CD14-positive monocyte (primary cell): Measurements from ENCODE around the gene MND1. TPM values are rescaled to one million over a fixed set of nuclear protein-coding genes. Genes with fewer than 3 reads are reported as not detected.
A peak's percentile ranks its signal among the peaks of the same experiment; 100 is the strongest.

ENCODE experiments used
- DNase-seq, 3 donors: peaks; one replicate each; pipeline ENCODE4 v3.0.0-alpha.2; 2011 to 2022
- H2AFZ ChIP-seq: 2 replicates; pipeline ENCODE4 v1.6.0; 2012; ENCODE audit warnings: mild to moderate bottlenecking, low read depth, low read length, inconsistent platforms; ENCODE audit not compliant: insufficient read depth, poor library complexity, severe bottlenecking
- H3K27ac ChIP-seq, 2 donors: 1 replicate in 1 of 2; 2 replicates in 1 of 2; pipeline ENCODE4 v1.5.1; 2012 to 2013; ENCODE audit warnings: low read length in 2 of 2, control low read depth in 1 of 2, inconsistent platforms in 1 of 2, low read depth in 1 of 2, mild to moderate bottlenecking in 1 of 2
- H3K27me3 ChIP-seq, 2 donors: one replicate each; pipeline versions ENCODE4 v1.6.0 to v1.6.1; 2011 to 2013; ENCODE audit warnings: low read length in 2 of 2; ENCODE audit not compliant: control insufficient read depth in 2 of 2, insufficient read depth in 2 of 2
- H3K36me3 ChIP-seq, 2 donors: replicated peaks in 1 of 2; 1 replicate in 1 of 2; 2 replicates in 1 of 2; pipeline versions ENCODE4 v1.5.1 to v1.6.1; 2012 to 2013; ENCODE audit warnings: low read length in 2 of 2, control low read depth in 1 of 2, inconsistent platforms in 1 of 2, mild to moderate bottlenecking in 1 of 2; ENCODE audit not compliant: insufficient read depth in 2 of 2, control insufficient read depth in 1 of 2
- H3K4me1 ChIP-seq, 2 donors: 1 replicate in 1 of 2; 2 replicates in 1 of 2; pipeline versions ENCODE4 v1.5.1 to v1.6.1; 2012 to 2013; ENCODE audit warnings: low read length in 2 of 2, control low read depth in 1 of 2, inconsistent platforms in 1 of 2, mild to moderate bottlenecking in 1 of 2, moderate library complexity in 1 of 2; ENCODE audit not compliant: insufficient read depth in 2 of 2, control insufficient read depth in 1 of 2
- H3K4me2 ChIP-seq: replicated peaks from 2 replicates; pipeline ENCODE3; 2012; ENCODE audit warnings: low read length, moderate library complexity, mild to moderate bottlenecking; ENCODE audit not compliant: poor library complexity, severe bottlenecking; ENCODE audit errors: extremely low read depth
- H3K4me3 ChIP-seq, 3 experiments: fragments of 200-600 bp in 1 of 3; sonication (generic) in 1 of 3; replicated peaks in 1 of 3; 1 replicate in 2 of 3; 2 replicates in 1 of 3; pipeline ENCODE4 v1.5.1; 2011 to 2013; ENCODE audit warnings: low read length in 3 of 3, mild to moderate bottlenecking in 3 of 3, control low read depth in 2 of 3, low read depth in 2 of 3, inconsistent platforms in 1 of 3, moderate library complexity in 1 of 3
- H3K79me2 ChIP-seq: 2 replicates; pipeline ENCODE4 v1.6.0; 2012; ENCODE audit warnings: mild to moderate bottlenecking, control low read depth, inconsistent platforms, low read length, moderate library complexity; ENCODE audit not compliant: insufficient read depth
- H3K9ac ChIP-seq: 2 replicates; pipeline ENCODE4 v1.6.0; 2017; ENCODE audit warnings: low read length, mild to moderate bottlenecking; ENCODE audit not compliant: insufficient read depth, poor library complexity, severe bottlenecking
- H3K9me3 ChIP-seq, 2 donors: replicated peaks in 1 of 2; 1 replicate in 1 of 2; 2 replicates in 1 of 2; pipeline versions ENCODE4 v1.5.1 to v1.6.1; 2012 to 2013; ENCODE audit warnings: low read length in 2 of 2, control low read depth in 1 of 2; ENCODE audit not compliant: control insufficient read depth in 1 of 2, insufficient read depth in 1 of 2
- H4K20me1 ChIP-seq: 2 replicates; pipeline ENCODE4 v1.6.0; 2012; ENCODE audit warnings: mild to moderate bottlenecking, low read length, control low read depth, moderate library complexity; ENCODE audit not compliant: insufficient read depth
- H3K27ac Mint-ChIP-seq, 7 donors: one replicate each; pipeline ENCODE4 v1.8.0; 2020; ENCODE audit warnings: mild to moderate bottlenecking in 7 of 7, mixed read lengths in 7 of 7, moderate library complexity in 6 of 7, inconsistent platforms in 2 of 7
- H3K27me3 Mint-ChIP-seq, 3 donors: one replicate each; pipeline ENCODE4 v1.8.0; 2021 to 2022; ENCODE audit warnings: low read depth in 3 of 3, mild to moderate bottlenecking in 3 of 3, mixed read lengths in 3 of 3, moderate library complexity in 3 of 3, inconsistent platforms in 1 of 3
- H3K36me3 Mint-ChIP-seq, 2 donors: one replicate each; pipeline ENCODE4 v1.8.0; 2020; ENCODE audit warnings: mixed read lengths in 2 of 2, inconsistent platforms in 1 of 2, mild to moderate bottlenecking in 1 of 2
- H3K4me1 Mint-ChIP-seq: one replicate; pipeline ENCODE4 v1.8.0; 2020; ENCODE audit warnings: mild to moderate bottlenecking, mixed read lengths
- H3K4me3 Mint-ChIP-seq, 2 donors: one replicate each; pipeline ENCODE4 v1.8.0; 2020; ENCODE audit warnings: mild to moderate bottlenecking in 2 of 2, mixed read lengths in 2 of 2, moderate library complexity in 1 of 2
- H3K9me3 Mint-ChIP-seq, 7 donors: one replicate each; pipeline ENCODE4 v1.8.0; 2020 to 2022; ENCODE audit warnings: mixed read lengths in 7 of 7, mild to moderate bottlenecking in 6 of 7, moderate library complexity in 6 of 7, inconsistent platforms in 2 of 7
- WGBS: methylation state at CpG from one replicate; pipeline ENCODE4 v1.1.5; 2013; ENCODE audit warnings: missing lambda C conversion rate; ENCODE audit not compliant: insufficient coverage; 5-methylcytosine and 5-hydroxymethylcytosine counted together
- intact Hi-C, 2 donors: fragments of 100-400 bp; cut with micrococcal nuclease; formaldehyde crosslinking; loops; one replicate each; pipeline versions ENCODE4 v1.15.0 to v1.15.1; 2023
- polyA plus RNA-seq, 3 donors: library from polyadenylated mRNA; depleted of rRNA in 1 of 3; unstranded in 2 of 3; stranded (reverse) in 1 of 3; fragments of 300-500 nt in 2 of 3; fragments of >200 nt in 1 of 3; fragmentation: Illumina TruSeq in 2 of 3; gene quantifications; 1 replicate in 2 of 3; 2 replicates in 1 of 3; pipeline ENCODE4 v1.2.3, GENCODE V29; 2012 to 2021
- TF ChIP-seq, protein P1 (sequence below): fragments of 200-600 bp; IDR thresholded peaks from one replicate; pipeline ENCODE4 v1.8.0; 2022; ENCODE audit warnings: antibody characterized with exemption, mild to moderate bottlenecking

The MND1 gene
- polyA plus RNA-seq, 3 donors, result not detected

DNA sequence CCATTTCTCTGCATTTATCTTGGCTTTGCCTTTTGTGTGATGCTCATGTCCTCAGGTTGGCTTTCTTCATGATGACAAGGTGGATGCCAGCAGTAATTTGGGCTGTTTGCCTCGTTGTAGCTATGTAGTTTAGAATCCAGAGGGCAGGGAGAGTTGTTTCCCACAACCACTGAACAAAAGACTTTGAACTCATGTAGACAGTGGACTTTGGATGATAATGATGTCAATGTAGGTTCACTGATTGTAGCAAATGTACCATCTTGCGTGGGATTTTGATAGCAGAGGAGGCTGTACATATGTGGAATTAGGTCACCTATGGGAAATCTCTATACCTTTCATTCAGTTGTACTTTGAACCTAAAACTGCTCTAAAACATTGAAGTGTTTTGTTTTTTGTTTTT lies 41.3 kb downstream of the MND1 start:
- no peak for DNase-seq
- Histone ChIP-seq H3K27ac (no peak overlapping the region), H3K27me3 (no peaks in the 10 kb centered on the region), H3K4me3 (no peak overlapping the region), H3K4me2 (no peak overlapping the region), H3K9me3 (no peaks in the 10 kb centered on the region), H3K79me2 (no peaks in the 10 kb centered on the region), H4K20me1 (no peaks in the 10 kb centered on the region), H2AFZ (no peak overlapping the region), H3K9ac (no peak overlapping the region), H3K4me1 (no peaks in the 10 kb centered on the region), H3K36me3 (no peaks in the 10 kb centered on the region)
- TF ChIP-seq, protein P1, sequence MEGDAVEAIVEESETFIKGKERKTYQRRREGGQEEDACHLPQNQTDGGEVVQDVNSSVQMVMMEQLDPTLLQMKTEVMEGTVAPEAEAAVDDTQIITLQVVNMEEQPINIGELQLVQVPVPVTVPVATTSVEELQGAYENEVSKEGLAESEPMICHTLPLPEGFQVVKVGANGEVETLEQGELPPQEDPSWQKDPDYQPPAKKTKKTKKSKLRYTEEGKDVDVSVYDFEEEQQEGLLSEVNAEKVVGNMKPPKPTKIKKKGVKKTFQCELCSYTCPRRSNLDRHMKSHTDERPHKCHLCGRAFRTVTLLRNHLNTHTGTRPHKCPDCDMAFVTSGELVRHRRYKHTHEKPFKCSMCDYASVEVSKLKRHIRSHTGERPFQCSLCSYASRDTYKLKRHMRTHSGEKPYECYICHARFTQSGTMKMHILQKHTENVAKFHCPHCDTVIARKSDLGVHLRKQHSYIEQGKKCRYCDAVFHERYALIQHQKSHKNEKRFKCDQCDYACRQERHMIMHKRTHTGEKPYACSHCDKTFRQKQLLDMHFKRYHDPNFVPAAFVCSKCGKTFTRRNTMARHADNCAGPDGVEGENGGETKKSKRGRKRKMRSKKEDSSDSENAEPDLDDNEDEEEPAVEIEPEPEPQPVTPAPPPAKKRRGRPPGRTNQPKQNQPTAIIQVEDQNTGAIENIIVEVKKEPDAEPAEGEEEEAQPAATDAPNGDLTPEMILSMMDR, result no peak
- Mint-ChIP-seq H3K27me3 (no peaks in the 10 kb centered on the region), H3K4me3 (no peak overlapping the region), H3K9me3 (no peaks in the 10 kb centered on the region), H3K4me1 (no peaks in the 10 kb centered on the region), H3K36me3 (peaks cover 4 to 15% of the 10 kb centered on the region in 2 donors), H3K27ac (peak overlapping the region in 1 of 7 donors; percentile 11)
- intact Hi-C loops, result no loop called here
- WGBS, result no CpG with 5 or more reads among the region's 2 CpGs

DNA sequence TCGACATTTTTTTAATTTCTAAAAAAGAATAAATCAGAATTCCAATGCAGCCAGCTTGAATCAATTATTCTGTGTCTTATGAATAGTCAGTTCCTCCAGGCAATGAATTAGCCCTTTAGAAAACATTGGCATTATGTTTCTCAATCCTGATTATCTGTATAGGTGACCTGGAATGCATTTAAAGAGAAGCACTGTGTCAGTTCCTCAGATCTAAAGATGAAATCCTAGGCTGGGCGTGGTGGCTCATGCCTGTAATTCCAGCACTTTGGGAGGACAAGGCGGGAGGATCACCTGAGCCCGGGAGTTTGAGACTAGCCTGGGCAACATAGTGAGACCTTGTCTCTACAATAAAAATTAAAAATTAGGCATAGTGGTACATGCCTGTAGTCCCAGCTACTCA lies 43.5 kb downstream of the MND1 start:
- 100% methylated on average over 1 of the region's 4 CpGs for WGBS
- no peaks in the 10 kb centered on the region for H3K4me1 Mint-ChIP-seq
- Histone ChIP-seq H4K20me1 (no peaks in the 10 kb centered on the region), H3K9ac (no peak overlapping the region), H3K79me2 (no peaks in the 10 kb centered on the region), H3K4me2 (no peak overlapping the region), H3K36me3 (no peaks in the 10 kb centered on the region), H2AFZ (no peak overlapping the region), H3K27me3 (no peaks in the 10 kb centered on the region), H3K4me3 (no peak overlapping the region), H3K4me1 (no peaks in the 10 kb centered on the region), H3K27ac (no peak overlapping the region), H3K9me3 (no peaks in the 10 kb centered on the region)
- H3K27ac Mint-ChIP-seq, result no peak overlapping the region
- peaks cover 8 to 23% of the 10 kb centered on the region in 2 donors for H3K36me3 Mint-ChIP-seq
- no peak overlapping the region for H3K4me3 Mint-ChIP-seq
- DNase-seq, result no peak
- H3K27me3 Mint-ChIP-seq, result no peaks in the 10 kb centered on the region
- TF ChIP-seq, protein P1, result no peak
- H3K9me3 Mint-ChIP-seq, result peaks cover 0 to 2% (median 0%) of the 10 kb centered on the region in 7 donors
- intact Hi-C loops, result no loop called here
